PFSK-1 (cell line): Measurements from ENCODE around the gene CMIP.

ENCODE experiments used
- FOXP2 ChIP-seq: optimal IDR thresholded peaks from 2 replicates; pipeline ENCODE3; 2011; ENCODE audit warnings: borderline replicate concordance, control low read depth, inconsistent platforms; ENCODE audit not compliant: insufficient read depth; ENCODE audit errors: extremely low read length, extremely low read depth
- POLR2AphosphoS5 ChIP-seq: IDR thresholded peaks from 2 replicates; pipeline ENCODE4 v1.6.1; 2012; ENCODE audit warnings: low read depth, mild to moderate bottlenecking, control low read depth, low read length, moderate library complexity
- REST ChIP-seq, 2 experiments: IDR thresholded peaks; 2 replicates each; pipeline versions ENCODE4 v1.6.1 to v1.8.0; 2011 to 2012; ENCODE audit warnings: low read depth in 2 of 2, low read length in 2 of 2, control low read depth in 1 of 2, inconsistent platforms in 1 of 2, mild to moderate bottlenecking in 1 of 2, moderate library complexity in 1 of 2; ENCODE audit not compliant: insufficient read depth in 1 of 2
- SIN3A ChIP-seq: IDR thresholded peaks from 2 replicates; pipeline ENCODE4 v1.6.1; 2012; ENCODE audit warnings: mild to moderate bottlenecking, low read length, moderate library complexity, borderline replicate concordance; ENCODE audit not compliant: insufficient read depth
- TAF1 ChIP-seq: IDR thresholded peaks from 2 replicates; pipeline ENCODE4 v1.6.1; 2012; ENCODE audit warnings: low read length, control low read depth, borderline replicate concordance; ENCODE audit not compliant: insufficient read depth

Gene CMIP

DNA sequence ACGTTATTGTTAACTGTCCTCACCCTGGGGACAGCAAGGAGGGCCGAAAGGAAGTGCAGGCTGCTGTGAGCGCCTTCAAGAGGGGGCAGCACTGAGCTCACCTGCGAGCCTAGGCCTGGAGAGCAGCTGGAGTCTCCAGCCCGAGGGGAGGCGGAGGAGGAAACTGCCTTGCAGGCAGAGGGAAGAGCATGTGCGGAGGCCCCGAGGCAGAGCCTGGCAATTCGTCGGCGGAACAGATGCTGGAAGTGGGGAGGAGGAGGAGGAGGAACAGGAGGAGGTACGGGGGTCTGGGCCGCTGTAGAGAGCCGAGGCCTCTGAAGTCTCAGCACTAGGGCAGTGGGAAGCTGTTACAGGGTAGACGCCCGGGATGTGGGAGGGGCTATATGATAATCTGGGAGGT lies 284.8 kb downstream of the CMIP start:
- no peak for TF ChIP-seq POLR2AphosphoS5
- no peak for TF ChIP-seq FOXP2
- TF ChIP-seq REST (IDR thresholded peaks at IDR 0.05; ENCODE audit: insufficient read depth in 1 of 2, low read depth in 2 of 2, low read length in 2 of 2): no peak
- no peak for TF ChIP-seq TAF1
- no peak for TF ChIP-seq SIN3A

DNA sequence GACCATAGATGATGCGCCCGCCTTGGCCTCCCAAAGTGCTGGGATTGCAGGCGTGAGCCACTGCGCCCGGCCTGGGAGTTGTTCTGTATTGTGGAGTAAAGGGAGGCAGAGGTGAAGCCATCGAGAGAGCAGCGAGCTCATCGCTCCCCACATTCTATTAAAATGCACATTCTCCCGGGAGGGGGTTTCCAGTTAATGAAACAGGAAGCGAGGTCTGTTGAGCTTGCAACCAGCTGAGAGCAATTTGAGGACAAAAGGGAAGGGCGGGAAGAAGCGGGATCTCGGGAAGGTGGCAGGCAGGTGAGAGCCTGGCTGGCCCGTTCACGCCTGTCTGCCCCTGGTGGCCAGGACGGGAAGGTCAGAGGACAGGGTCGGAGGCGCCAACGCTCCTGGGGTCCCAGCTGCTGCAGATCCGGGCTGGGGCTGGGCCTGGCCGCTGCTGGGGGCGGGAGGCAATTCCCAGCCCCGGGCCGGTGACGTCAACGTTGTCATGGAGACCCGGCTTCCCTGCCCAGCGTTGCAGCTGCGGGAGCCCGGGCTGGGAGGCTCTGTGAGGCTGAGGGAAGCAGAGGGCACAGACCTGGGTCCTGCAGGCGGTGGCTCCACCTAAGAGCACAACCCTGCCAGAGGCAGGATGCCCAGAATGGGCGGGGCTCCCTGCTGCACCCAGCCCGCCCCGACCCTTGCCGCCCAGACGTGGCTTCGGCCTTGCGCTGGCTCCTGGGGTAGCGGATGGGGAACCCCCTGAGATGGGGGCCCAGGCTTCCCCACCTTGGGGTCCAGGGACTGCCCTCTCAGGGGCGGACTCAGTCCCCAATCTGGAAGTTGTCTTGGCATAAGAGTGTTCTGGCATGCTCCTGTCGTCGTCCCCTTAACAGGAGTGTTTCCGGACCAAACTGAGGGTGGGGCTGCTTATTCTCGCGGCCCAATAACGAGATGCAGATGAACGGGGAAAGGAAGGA lies 285.8 kb downstream of the CMIP start:
- TF ChIP-seq SIN3A (no peak), FOXP2 (peak; percentile 79)

DNA sequence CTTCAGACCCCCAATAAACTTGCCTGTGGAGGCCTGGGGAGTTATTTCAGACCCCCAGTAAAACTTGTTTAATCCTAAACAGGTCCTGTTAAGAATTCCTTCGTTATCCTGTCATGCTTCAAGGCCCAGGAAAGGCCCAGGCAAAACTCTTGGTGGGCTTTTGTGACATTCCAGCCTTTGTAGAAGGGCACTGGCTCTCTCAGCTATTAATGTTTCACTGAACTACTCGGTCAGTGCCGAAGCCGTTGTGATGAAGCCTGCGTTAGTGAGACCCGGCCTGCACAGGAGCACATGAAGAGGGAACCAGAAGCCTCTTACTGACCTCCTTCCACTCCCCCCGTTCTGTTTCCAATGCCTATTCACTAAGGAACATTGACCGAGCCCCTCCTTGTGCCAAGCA lies 287.0 kb downstream of the CMIP start:
- TF ChIP-seq TAF1 (no peak), FOXP2 (no peak), SIN3A (no peak), POLR2AphosphoS5 (no peak), REST (IDR thresholded peaks at IDR 0.05; ENCODE audit: insufficient read depth in 1 of 2, low read depth in 2 of 2, low read length in 2 of 2) (no peak)

DNA sequence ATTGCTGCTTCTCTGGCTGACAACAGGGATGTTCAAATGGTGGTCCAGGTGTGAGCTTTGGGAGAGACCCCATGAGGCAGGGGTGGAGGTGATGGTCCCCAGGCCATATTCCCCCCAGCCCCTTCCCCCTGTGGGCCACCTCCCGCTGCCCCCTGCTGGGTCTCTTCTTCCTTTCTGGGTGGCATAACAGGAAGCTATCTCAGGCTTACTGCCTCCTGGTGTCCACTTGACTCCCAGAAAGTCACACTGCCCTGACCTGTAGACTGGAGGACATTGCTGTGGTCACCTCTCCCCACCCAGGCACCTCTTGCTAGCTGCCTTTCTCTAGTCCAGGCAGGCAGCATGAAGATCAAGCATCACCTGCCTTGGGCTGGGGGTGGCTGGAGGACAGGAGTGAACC lies 288.1 kb downstream of the CMIP start:
- TF ChIP-seq TAF1: no peak
- no peak for TF ChIP-seq POLR2AphosphoS5
- no peak for TF ChIP-seq SIN3A
- TF ChIP-seq FOXP2: no peak
- TF ChIP-seq REST (IDR thresholded peaks at IDR 0.05; ENCODE audit: insufficient read depth in 1 of 2, low read depth in 2 of 2, low read length in 2 of 2): no peak

GRCh38 chr16:81733295-81733694 lies 288.7 kb downstream of the CMIP start:
- no peak for TF ChIP-seq REST (IDR thresholded peaks at IDR 0.05; ENCODE audit: insufficient read depth in 1 of 2, low read depth in 2 of 2, low read length in 2 of 2)
- TF ChIP-seq SIN3A: no peak
- no peak for TF ChIP-seq FOXP2
- no peak for TF ChIP-seq TAF1
- no peak for TF ChIP-seq POLR2AphosphoS5
